ENCODE measurements around the gene PLEKHG3. TPM values are rescaled to one million over a fixed set of nuclear protein-coding genes. Genes with fewer than 3 reads are reported as not detected.

The PLEKHG3 gene
- total and polyA plus RNA-seq, 2 experiments from 2014 or later: 23.0 to 83.1 TPM

DNA sequence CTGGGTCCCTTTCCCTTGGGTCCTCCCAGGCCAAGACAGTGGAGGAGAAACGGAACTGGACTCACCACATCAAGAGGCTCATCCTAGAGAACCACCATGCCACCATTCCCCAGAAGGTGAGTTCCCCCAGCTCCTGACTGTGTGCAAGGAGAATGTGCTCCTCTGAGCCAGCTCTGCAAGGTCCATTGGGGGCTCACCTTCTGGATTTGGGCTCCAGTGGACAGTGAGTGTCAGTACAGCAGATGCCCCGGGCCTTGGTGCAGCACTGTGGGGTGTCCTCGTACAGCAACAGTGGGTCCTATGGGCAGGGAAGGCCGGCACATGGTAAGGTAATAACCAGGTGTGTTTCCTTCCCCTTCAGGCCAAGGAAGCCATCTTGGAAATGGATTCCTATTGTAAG, 27.8 kb downstream of the PLEKHG3 start:
- H3K79me2 ChIP-seq (replicated peaks; ENCODE audit: insufficient read depth): peaks cover 24% of the 10 kb centered on the region
- no peak for DNase-seq (ENCODE audit: low spot score)
- no peaks in the 10 kb centered on the region for H3K9me3 Mint-ChIP-seq

More for the DNA sequence above, 27.8 kb downstream of the PLEKHG3 start:
- no peak overlapping the region for H3K4me3 ChIP-seq
- H3K4me1 Mint-ChIP-seq: peaks cover 40% of the 10 kb centered on the region
- peaks cover 4% of the 10 kb centered on the region; the same call in 1 of the 2 replicates for H3K36me3 ChIP-seq (ENCODE audit: insufficient read depth)
- H3K27ac ChIP-seq (ENCODE audit: low read depth): no peak overlapping the region
- H3K4me3 Mint-ChIP-seq: no peak overlapping the region
- H4K20me1 ChIP-seq (replicated peaks; ENCODE audit: insufficient read depth): peaks cover 14% of the 10 kb centered on the region
- H3K4me1 ChIP-seq (ENCODE audit: insufficient read depth): peaks cover 8% of the 10 kb centered on the region
- H3K9me2 ChIP-seq (ENCODE audit: insufficient read depth): no peaks in the 10 kb centered on the region
- H3K27ac Mint-ChIP-seq: no peak overlapping the region
- H3K36me3 Mint-ChIP-seq (ENCODE audit: low read depth): peaks cover 80% of the 10 kb centered on the region
- no peaks in the 10 kb centered on the region for H3K27me3 ChIP-seq (ENCODE audit: insufficient read depth)
- no peak for ATAC-seq
- TF ChIP-seq, protein P1, sequence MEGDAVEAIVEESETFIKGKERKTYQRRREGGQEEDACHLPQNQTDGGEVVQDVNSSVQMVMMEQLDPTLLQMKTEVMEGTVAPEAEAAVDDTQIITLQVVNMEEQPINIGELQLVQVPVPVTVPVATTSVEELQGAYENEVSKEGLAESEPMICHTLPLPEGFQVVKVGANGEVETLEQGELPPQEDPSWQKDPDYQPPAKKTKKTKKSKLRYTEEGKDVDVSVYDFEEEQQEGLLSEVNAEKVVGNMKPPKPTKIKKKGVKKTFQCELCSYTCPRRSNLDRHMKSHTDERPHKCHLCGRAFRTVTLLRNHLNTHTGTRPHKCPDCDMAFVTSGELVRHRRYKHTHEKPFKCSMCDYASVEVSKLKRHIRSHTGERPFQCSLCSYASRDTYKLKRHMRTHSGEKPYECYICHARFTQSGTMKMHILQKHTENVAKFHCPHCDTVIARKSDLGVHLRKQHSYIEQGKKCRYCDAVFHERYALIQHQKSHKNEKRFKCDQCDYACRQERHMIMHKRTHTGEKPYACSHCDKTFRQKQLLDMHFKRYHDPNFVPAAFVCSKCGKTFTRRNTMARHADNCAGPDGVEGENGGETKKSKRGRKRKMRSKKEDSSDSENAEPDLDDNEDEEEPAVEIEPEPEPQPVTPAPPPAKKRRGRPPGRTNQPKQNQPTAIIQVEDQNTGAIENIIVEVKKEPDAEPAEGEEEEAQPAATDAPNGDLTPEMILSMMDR (conservative IDR thresholded peaks at IDR 0.05; ENCODE audit: low read depth in 2 of 2): no peak
- TF ChIP-seq POLR2AphosphoS5 (IDR thresholded peaks at IDR 0.05; ENCODE audit: low read depth) (no peak), CREB1 (CRISPR knock-in tag; IDR thresholded peaks at IDR 0.05; ENCODE audit: low read depth) (no peak), EZH2phosphoT487 (IDR thresholded peaks at IDR 0.05; ENCODE audit: unreplicated experiment) (no peak), ZNF331 (CRISPR knock-in tag; IDR thresholded peaks at IDR 0.05; ENCODE audit: low read depth) (no peak)
- TF ChIP-seq, protein P2, sequence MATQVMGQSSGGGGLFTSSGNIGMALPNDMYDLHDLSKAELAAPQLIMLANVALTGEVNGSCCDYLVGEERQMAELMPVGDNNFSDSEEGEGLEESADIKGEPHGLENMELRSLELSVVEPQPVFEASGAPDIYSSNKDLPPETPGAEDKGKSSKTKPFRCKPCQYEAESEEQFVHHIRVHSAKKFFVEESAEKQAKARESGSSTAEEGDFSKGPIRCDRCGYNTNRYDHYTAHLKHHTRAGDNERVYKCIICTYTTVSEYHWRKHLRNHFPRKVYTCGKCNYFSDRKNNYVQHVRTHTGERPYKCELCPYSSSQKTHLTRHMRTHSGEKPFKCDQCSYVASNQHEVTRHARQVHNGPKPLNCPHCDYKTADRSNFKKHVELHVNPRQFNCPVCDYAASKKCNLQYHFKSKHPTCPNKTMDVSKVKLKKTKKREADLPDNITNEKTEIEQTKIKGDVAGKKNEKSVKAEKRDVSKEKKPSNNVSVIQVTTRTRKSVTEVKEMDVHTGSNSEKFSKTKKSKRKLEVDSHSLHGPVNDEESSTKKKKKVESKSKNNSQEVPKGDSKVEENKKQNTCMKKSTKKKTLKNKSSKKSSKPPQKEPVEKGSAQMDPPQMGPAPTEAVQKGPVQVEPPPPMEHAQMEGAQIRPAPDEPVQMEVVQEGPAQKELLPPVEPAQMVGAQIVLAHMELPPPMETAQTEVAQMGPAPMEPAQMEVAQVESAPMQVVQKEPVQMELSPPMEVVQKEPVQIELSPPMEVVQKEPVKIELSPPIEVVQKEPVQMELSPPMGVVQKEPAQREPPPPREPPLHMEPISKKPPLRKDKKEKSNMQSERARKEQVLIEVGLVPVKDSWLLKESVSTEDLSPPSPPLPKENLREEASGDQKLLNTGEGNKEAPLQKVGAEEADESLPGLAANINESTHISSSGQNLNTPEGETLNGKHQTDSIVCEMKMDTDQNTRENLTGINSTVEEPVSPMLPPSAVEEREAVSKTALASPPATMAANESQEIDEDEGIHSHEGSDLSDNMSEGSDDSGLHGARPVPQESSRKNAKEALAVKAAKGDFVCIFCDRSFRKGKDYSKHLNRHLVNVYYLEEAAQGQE (IDR thresholded peaks at IDR 0.05; ENCODE audit: unreplicated experiment): no peak
- TF ChIP-seq, protein P3, sequence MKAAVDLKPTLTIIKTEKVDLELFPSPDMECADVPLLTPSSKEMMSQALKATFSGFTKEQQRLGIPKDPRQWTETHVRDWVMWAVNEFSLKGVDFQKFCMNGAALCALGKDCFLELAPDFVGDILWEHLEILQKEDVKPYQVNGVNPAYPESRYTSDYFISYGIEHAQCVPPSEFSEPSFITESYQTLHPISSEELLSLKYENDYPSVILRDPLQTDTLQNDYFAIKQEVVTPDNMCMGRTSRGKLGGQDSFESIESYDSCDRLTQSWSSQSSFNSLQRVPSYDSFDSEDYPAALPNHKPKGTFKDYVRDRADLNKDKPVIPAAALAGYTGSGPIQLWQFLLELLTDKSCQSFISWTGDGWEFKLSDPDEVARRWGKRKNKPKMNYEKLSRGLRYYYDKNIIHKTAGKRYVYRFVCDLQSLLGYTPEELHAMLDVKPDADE (IDR thresholded peaks at IDR 0.05): no peak
- H3K27me3 Mint-ChIP-seq (ENCODE audit: insufficient read depth, low read depth, poor library complexity): peaks cover 10% of the 10 kb centered on the region
- H3K4me2 ChIP-seq: no peak overlapping the region
- H3F3A ChIP-seq (replicated peaks; ENCODE audit: low read depth): 0 out of 2 replicates have a peak, but pooled peaks cover 6% of the 10 kb centered on the region
- H2AFZ ChIP-seq: no peak overlapping the region
